Stimulated activated CD4-positive, alpha-beta T cell treated with anti-CD3 and anti-CD28 coated beads, Interleukin-1b, Interleukin-23, amount 100 ng/mL, for 4 hours (primary cell): ENCODE results near the gene SUPT16H.
"Not testable (repeated sequence)": the region's sequence is repeated elsewhere in the genome, so short reads cannot be mapped to it uniquely, and the experiment has no call there.

Experiments used
- DNase-seq, 2 donors: peaks; one replicate each; pipeline ENCODE4 v3.0.0-alpha.2; 2020; ENCODE audit warnings: low read depth in 2 of 2

The SUPT16H gene

GRCh38 chr14:21383848-21384493, at the start of gene SUPT16H:
TSS of gene SUPT16H (minus strand) at chr14:21384019. CDS start at chr14:21383927, 92 bp downstream.
- peak; percentile 84 to 89 for DNase-seq

DNA sequence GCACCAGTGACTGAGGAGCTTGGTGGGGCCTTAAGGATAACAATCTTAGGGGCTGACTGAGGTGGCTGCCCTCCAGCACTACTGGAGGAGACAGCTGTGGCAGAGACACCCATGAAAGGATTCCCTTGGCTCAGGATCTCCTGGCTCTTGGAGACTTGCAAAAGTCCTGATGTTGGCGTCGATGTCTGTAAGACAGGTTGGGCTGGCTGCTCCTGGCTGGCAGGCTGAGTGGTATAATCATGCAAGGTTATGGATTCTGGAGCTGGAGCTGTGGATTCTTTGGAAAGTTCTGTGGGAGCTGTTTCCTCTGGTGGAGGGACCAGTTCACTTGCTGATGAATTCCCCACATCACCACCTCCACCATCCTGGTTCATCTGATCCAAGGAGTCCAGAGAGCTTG, 47.3 kb upstream of the SUPT16H start:
- no peak for DNase-seq

GRCh38 chr14:21428930-21429329, 45.1 kb upstream of the SUPT16H start:
- DNase-seq: no peak

DNA sequence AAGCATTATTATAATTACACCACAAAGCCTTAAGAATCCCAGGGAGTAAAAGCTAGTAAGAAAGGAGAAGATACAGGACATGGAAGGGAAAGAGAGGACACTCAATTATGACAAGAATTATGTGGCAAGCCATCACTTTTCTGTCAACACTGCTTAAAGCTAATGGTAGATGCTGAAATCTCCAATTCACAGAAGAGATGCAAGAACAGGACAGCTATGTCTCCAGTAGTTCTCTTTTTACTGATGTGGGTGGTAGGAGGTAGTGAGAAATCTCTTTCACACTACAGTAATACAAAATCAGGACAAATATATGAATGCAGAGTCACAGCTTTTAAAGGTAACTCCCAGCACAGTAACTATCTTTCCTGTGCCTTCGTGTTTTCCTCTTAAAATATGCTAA, 42.9 kb upstream of the SUPT16H start:
- no peak for DNase-seq

GRCh38 chr14:21419528-21419927, 35.7 kb upstream of the SUPT16H start:
- DNase-seq: no peak

DNA sequence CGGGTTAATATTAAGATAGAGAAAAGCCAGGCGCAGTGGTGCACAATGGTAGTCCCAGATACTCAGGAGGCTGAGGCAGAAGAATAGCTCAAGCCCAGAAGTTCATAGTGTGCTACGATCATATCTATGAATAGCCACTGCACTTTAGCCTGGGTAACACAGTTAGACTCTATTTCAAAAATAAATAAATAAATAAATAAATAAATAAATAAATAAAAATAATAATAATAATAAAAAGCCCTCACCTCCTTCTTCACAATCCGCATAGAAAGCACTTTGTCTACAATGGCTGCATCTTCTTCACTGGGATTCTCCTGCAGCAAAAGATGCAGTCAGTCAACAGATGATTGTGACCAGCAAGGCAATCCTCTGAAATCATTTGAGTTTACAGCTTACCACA, 31.5 kb upstream of the SUPT16H start:
- no peak for DNase-seq

- no peak for DNase-seq
These were observed 30.4 kb upstream of the SUPT16H start for GRCh38 chr14:21414137-21414631.

DNA sequence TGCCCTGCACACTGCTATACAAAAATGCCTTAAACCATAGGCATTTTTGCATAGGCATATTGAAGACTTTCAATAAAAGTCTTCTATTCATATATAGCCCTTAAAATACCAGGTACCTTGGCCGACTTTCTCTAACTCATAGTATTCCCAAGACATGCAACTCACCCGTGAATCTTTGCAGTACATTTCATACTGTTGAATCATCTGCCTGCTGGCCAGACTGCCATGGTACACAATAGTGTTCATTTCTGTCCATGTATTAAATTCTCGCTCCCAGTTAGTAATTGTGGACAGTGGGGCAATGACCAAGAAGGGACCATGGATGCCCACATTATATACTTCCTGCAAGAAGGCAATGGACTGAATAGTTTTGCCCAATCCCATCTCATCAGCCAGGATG, 24.3 kb upstream of the SUPT16H start:
- no peak for DNase-seq

DNA sequence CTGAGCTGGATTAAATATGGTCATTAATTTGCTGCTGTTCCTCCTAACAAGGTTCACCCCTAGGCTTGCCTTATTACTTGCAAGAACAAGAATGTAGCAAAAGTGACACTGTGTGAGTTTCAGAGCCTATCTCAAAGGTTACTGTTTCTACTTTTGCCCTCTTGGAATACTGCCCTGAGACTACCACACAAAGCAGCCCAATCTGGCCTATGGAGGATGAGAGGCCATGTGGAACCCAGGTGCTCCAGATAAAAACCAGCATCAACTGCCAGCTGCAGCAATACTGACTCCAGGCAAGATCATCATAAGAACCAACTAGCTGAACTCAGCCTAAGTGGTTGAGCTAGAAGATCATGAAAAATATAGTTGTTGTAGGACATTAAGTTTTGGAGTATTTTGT, 22.4 kb upstream of the SUPT16H start:
- DNase-seq: no peak

DNA sequence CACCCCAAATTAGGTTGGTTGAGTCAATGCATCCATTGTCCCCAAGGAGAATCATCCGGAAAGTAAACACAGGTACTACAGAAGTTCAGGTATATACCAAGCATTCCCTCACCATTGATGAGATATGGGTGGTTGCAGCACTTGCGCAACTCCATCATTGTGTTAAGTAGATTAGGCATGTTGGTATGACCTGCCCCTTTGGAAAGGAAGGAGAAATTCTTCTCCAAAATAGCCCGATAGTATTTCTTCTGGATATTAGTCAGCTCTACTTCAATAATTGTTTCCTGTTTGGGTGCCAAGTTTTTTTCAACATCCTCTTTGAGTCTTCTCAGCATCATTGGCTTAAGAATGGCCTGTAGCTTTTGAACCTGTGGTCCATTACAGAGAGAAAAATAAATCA, 21.3 kb upstream of the SUPT16H start:
- no peak for DNase-seq

GRCh38 chr14:21399311-21399870, 15.6 kb upstream of the SUPT16H start:
- DNase-seq: no peak

GRCh38 chr14:21398901-21399300, 15.1 kb upstream of the SUPT16H start:
- no peak for DNase-seq

DNA sequence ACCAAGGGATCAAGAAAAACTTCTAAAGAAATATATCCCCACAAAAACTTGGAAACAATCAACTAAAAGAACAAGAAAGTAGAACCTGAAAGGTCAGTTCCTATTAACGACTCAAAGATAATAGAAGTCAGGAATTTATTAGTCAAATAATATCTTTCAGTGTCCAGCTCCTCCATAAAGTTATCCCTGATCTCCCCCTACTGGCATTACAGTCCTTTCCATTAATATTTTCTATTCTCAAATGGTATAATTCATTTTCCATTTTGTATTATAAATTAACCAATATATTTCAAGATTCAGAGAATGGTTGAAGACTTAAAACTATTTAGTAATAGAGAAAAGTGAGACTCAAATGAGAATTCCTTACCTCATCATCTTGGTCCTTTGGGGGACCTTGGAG, 11.6 kb upstream of the SUPT16H start:
- no peak for DNase-seq

GRCh38 chr14:21385188-21385904, 1.5 kb upstream of the SUPT16H start:
- DNase-seq: no peak

GRCh38 chr14:21384494-21384851, 654 bp upstream of the SUPT16H start:
- DNase-seq: no peak

DNA sequence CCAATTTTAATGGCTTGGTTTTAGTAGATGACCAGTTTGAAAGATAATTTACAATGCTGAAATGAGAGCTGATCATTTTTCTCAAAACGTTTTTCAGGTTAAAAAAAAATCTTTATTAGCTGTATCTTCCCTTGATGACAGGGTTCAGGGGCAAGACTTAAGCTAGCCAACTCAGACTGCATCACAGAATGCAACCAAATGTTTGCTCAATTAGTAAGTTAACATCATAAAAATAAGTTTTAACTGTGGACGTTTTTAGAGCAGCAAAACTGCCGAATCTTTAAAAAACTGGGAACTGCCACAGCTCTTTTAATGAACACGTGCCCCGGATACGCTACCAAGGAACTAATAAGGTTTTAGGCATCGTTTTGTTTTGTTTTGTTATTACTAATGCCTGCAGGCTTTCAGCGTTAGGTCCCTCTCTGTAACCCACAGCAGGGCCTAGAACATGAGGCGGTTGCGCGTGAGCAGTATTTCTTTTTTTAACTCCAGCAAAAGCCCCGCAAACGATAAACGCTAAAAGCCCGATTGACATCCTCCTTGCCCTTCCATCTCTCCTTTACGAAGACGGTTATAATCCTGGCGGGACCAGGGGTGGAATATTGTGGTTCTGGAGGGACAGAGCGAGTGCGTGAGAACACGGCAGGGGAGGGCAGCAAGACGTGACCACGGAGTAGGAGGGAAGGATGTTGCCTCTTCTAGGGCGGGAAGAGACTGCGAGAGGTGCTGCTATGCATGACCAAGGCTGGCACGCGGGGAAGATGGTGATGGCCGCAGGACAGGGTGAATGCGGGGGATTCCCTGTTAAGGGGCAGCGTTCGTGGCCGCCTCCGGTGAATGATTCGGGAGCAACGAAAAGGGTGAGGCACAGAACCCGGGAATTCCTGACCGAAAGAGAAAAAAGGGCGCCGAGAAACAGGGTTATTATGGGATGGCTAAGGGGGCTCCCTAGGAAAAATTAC, 652 bp downstream of the SUPT16H start:
- peak; percentile 3 to 24 for DNase-seq

- DNase-seq: no peak
These were observed 1.7 kb downstream of the SUPT16H start for GRCh38 chr14:21382095-21382494.

DNA sequence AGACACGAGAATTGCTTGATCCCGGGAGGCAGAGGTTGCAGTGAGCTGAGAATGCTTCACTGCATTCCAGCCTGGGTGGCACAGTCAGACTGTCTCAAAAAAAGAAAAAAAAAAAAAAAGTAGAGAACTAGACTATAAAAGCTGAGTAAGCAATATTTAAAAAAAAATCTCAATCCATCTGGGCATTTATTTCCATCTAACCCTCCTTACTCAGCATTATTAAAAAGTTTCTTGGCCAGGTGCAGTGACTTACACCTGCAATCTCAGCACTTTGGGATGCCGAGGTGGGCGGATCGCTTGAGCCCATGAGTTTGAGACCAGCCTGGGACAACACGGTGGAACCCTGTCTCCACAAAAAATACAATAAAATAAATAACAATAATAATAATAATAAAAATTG, 4.5 kb downstream of the SUPT16H start:
- no peak for DNase-seq

GRCh38 chr14:21373980-21374379, 9.8 kb downstream of the SUPT16H start:
- no peak for DNase-seq

DNA sequence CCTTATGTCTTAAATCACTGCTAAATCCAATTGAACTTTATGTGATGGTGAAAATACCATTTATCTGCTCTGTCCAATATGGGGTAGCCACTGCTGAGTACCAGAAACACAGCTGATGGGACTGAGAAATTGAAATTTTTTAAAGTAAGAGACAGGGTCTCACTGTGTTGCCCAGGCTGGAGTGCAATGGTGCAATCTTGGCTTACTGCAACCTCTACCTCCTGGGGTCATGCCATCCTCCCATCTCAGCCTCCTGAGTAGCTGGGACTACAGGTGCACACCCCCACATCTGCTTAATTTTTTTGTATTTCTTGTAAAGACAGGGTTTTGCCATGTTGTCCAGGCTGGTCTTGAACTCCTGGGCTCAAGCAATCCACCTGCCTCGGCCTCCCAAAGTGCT, 11.0 kb downstream of the SUPT16H start:
- not testable (repeated sequence) for DNase-seq

DNA sequence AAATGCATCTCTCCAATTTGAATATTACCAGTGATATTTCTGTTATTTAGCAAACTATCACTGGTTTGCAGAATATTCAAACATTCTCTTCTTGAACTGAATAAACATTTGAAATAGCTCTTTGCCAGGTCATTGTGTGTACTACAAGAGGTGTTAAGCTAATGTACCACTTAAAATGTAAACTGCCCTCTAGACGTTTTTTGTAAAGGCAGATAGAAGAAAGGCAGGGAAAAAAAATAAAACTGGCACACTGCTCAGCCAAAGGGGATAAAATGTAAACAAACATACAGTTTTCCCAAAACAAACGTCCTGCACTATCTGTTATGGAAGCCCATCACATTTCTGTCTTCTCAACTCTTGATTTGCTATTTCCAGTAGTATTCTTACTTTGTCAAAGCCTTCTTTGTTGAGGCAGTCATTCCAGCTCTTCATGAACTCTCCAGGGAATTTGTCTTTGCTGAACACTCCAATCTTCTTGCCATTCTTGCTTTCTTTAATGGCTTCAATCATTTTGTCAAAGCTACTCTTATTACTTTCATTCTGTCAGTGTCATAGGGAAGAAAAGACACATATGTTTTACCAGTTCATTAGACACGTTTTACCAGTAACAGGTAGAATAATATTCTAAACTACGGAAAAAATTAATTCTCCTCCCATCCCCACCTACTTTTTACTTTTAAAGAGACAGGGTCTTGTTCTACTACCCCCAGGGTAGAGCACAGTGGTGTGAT, 13.7 kb downstream of the SUPT16H start:
- DNase-seq: no peak
